Measurements from ENCODE around the gene GP2. TPM values are rescaled to one million over a fixed set of nuclear protein-coding genes. Genes with fewer than 3 reads are reported as not detected.

Gene GP2
- total and polyA plus RNA-seq, 9 donors = 0.05 to 0.19 (median 0.08) TPM; not detected in 5

DNA sequence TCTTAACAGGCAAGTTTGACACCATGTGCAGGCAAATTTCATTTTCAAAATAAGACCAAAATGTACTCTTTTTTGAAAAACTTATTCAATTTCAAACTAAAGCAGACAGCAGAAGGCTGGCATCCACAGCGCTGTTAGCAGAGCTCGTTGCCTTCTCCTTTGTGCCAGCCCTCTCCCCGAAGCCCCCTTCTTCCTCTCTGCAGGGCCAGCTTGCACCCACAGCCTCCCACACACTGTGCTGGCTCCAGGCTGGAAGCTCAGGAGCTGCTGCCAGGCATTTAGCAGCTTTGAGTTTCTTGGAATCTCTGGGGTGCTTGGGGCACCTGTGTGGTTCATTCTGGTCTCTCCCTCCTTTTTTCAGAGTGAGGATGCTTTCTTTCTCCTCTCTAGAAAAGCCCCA lies 37.7 kb downstream of the GP2 start:
- no peaks in the 10 kb centered on the region for H3K36me3 ChIP-seq (ENCODE audit: control insufficient read depth, insufficient read depth, low read length)
- no peaks in the 10 kb centered on the region for H3K4me1 ChIP-seq (ENCODE audit: control insufficient read depth, insufficient read depth, low read length)
- no peaks in the 10 kb centered on the region for H3K9me3 ChIP-seq (replicated peaks; ENCODE audit: control insufficient read depth, low read depth, low read length)
- no peak overlapping the region for H3K27ac ChIP-seq (ENCODE audit: low read length)
- no peak for DNase-seq
- no peaks in the 10 kb centered on the region for H3K27me3 ChIP-seq (ENCODE audit: control insufficient read depth, insufficient read depth, low read length)
- WGBS (ENCODE audit: insufficient coverage) = 87% methylated on average over 3 of the region's 3 CpGs
- no peak overlapping the region for H3K4me3 ChIP-seq (ENCODE audit: low read length)

DNA sequence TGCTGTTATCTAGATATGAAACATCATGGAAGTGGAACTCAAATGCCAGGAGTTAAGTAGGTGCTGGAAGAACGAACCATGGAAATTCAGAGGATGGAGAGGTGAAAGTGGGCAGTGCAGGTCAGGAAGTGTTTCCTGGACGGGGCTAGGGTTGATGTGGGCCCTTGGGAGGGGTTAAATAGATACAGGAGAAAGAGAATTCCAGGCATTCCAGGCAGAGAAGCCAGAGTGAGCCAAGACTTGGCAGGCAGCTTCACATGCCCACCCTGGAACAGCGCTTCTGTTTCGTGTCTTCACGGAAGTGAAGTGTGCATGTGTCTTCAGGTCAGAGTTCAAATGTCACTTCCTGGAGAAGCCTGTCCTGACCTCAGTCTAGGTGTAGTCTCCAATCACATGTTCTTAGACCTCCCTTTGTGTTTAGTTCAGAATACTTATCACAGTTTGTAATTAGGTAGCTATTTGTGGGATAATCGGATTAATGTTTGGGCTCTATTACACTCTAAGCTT lies 41.3 kb downstream of the GP2 start:
- no peak for DNase-seq
- no peaks in the 10 kb centered on the region for H3K36me3 ChIP-seq (ENCODE audit: control insufficient read depth, insufficient read depth, low read length)
- H3K4me1 ChIP-seq (ENCODE audit: control insufficient read depth, insufficient read depth, low read length) = no peaks in the 10 kb centered on the region
- H3K27ac ChIP-seq (ENCODE audit: low read length) = no peak overlapping the region
- H3K9me3 ChIP-seq (replicated peaks; ENCODE audit: control insufficient read depth, low read depth, low read length) = no peaks in the 10 kb centered on the region
- H3K27me3 ChIP-seq (ENCODE audit: control insufficient read depth, insufficient read depth, low read length) = no peaks in the 10 kb centered on the region
- 17% methylated on average over 4 of the region's 6 CpGs for WGBS (ENCODE audit: insufficient coverage)
- no peak overlapping the region for H3K4me3 ChIP-seq (ENCODE audit: low read length)

DNA sequence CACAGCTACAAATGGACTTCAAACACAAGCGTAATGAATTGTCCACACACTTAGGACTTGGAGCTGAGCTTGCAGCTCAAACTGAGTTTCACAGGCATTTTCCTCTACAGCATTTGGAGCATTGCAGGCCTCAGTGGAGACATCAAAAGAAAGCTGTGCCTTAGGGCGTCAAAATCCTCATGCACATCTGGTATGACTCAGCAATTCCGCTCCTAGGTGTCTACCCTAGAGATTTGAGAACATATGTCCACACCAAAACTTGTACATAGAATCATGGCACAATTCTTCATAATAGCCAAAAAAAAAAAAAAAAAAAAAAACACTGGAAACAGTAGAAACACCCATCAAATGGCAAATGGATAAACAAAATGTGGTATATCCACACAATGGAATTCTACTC lies 47.1 kb downstream of the GP2 start:
- no peaks in the 10 kb centered on the region for H3K4me1 ChIP-seq (ENCODE audit: control insufficient read depth, insufficient read depth, low read length)
- no peak overlapping the region for H3K4me3 ChIP-seq (ENCODE audit: low read length)
- H3K9me3 ChIP-seq (replicated peaks; ENCODE audit: control insufficient read depth, low read depth, low read length) = no peaks in the 10 kb centered on the region
- H3K27ac ChIP-seq (ENCODE audit: low read length) = no peak overlapping the region
- WGBS (ENCODE audit: insufficient coverage) = no CpG with 5 or more reads among the region's 3 CpGs
- DNase-seq = no peak
- no peaks in the 10 kb centered on the region for H3K27me3 ChIP-seq (ENCODE audit: control insufficient read depth, insufficient read depth, low read length)
- no peaks in the 10 kb centered on the region for H3K36me3 ChIP-seq (ENCODE audit: control insufficient read depth, insufficient read depth, low read length)

DNA sequence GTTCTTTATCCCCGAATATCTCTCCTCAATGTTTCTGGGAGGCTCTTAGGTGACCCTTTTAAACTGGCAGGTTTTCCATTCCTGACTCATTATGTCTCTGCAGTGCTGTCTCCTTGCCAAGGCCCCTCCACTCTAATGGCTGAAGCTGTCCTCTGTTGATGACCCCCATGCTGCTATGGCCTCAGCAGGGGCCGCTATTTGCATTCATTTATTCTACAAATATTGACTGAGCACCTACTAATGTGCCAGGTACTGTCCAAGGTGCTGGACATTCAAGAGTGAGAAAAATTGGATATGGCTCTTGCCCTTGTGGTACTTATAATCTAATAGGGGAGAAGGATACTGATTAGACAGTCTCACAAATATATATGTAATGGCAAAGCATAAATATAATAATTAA lies 55.4 kb downstream of the GP2 start:
- Histone ChIP-seq H3K36me3 (ENCODE audit: control insufficient read depth, insufficient read depth, low read length) (no peaks in the 10 kb centered on the region), H3K4me3 (ENCODE audit: low read length) (no peak overlapping the region), H3K27me3 (ENCODE audit: control insufficient read depth, insufficient read depth, low read length) (no peaks in the 10 kb centered on the region), H3K9me3 (replicated peaks; ENCODE audit: control insufficient read depth, low read depth, low read length) (no peaks in the 10 kb centered on the region), H3K27ac (ENCODE audit: low read length) (no peak overlapping the region), H3K4me1 (ENCODE audit: control insufficient read depth, insufficient read depth, low read length) (no peaks in the 10 kb centered on the region)
- WGBS (ENCODE audit: insufficient coverage) = no CpG with 5 or more reads among the region's 2 CpGs
- no peak for DNase-seq

DNA sequence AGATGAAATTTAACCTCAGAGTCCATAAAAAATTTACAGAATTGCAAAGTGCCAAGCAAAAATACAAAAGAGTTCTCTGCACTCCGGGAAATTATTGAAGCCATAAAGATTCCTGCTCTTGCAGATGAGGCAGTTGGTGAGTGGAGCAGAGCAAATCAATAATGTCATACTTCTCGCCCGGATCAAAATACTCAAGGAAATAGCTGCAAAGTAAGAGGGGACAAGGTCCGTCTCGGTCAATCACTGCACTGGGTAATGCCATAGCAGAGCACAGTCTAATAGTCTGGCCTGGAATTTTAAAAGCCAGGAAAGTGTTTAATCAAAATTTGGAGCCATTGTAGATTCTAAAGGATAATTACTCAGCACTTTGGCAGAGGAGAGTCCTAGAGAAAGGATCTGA lies 58.9 kb downstream of the GP2 start:
- WGBS (ENCODE audit: insufficient coverage) = 72% methylated on average over 5 of the region's 5 CpGs
- no peaks in the 10 kb centered on the region for H3K36me3 ChIP-seq (ENCODE audit: control insufficient read depth, insufficient read depth, low read length)
- H3K27me3 ChIP-seq (ENCODE audit: control insufficient read depth, insufficient read depth, low read length) = peaks cover 1% of the 10 kb centered on the region

DNA sequence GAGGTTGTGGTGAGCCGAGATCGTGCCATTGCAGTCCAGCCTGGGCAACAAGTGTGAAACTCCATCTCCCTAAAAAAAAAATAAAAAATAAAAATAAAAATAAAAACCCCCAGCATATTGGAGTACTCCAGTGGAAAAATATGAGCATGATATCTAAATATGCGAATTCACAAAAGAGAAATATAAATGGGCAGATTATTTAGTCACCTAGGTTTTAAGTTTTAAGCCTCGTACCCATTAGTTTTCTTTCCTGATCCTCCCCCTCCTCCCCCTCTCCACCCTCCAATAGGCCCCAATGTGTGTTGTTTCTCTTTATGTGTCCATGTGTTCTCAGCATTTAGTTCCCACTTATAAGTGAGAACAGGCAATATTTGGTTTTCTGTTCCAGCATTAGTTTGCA lies 62.3 kb downstream of the GP2 start:
- WGBS (ENCODE audit: insufficient coverage) = no CpG with 5 or more reads among the region's 4 CpGs

More for the DNA sequence above, 58.9 kb downstream of the GP2 start:
- no peak overlapping the region for H3K4me3 ChIP-seq (ENCODE audit: low read length)
- H3K27ac ChIP-seq (ENCODE audit: low read length) = no peak overlapping the region
- no peaks in the 10 kb centered on the region for H3K4me1 ChIP-seq (ENCODE audit: control insufficient read depth, insufficient read depth, low read length)
- no peak for DNase-seq
- H3K9me3 ChIP-seq (replicated peaks; ENCODE audit: control insufficient read depth, low read depth, low read length) = no peaks in the 10 kb centered on the region

DNA sequence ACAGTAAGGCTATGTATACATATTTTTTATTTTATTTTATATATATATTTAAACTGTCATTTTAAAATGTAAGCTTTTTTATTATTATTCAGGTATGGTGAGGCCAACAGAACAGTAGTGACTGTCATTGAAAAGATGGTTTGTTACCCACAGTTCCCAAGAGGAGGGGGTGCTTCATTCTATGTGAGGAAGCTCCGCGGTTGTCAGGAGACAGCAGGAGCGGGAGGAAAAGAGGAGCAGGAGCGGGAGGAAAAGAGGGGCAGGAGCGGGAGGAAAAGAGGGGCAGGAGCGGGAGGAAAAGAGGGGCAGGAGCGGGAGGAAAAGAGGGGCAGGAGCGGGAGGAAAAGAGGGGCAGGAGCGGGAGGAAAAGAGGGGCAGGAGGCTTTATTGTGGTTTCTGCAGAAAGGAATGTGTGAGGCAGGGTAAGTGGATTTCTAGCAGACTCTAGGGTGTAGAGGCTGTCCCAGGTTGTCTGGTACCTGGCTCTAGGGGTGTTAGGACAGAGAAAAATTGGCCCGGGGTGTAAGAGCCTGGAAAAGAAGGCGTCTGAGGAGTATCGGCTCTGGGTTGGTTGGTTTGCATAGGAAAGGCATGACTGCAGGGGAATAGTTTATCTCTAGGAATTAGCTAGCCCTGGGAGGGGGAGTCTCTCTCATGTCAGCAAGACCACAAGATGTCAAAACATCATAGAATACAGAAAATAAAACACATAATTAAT lies 64.0 kb downstream of the GP2 start:
- Histone ChIP-seq H3K4me1 (ENCODE audit: control insufficient read depth, insufficient read depth, low read length) (no peaks in the 10 kb centered on the region), H3K27ac (ENCODE audit: low read length) (no peak overlapping the region), H3K4me3 (ENCODE audit: low read length) (no peak overlapping the region), H3K27me3 (ENCODE audit: control insufficient read depth, insufficient read depth, low read length) (peaks cover 2% of the 10 kb centered on the region), H3K36me3 (ENCODE audit: control insufficient read depth, insufficient read depth, low read length) (no peaks in the 10 kb centered on the region), H3K9me3 (replicated peaks; ENCODE audit: control insufficient read depth, low read depth, low read length) (no peaks in the 10 kb centered on the region)
- 63% methylated on average over 6 of the region's 12 CpGs for WGBS (ENCODE audit: insufficient coverage)
- DNase-seq = no peak

More for the DNA sequence above, 62.3 kb downstream of the GP2 start:
- Histone ChIP-seq H3K27ac (ENCODE audit: low read length) (no peak overlapping the region), H3K9me3 (replicated peaks; ENCODE audit: control insufficient read depth, low read depth, low read length) (no peaks in the 10 kb centered on the region), H3K4me1 (ENCODE audit: control insufficient read depth, insufficient read depth, low read length) (no peaks in the 10 kb centered on the region), H3K27me3 (ENCODE audit: control insufficient read depth, insufficient read depth, low read length) (peaks cover 2% of the 10 kb centered on the region), H3K36me3 (ENCODE audit: control insufficient read depth, insufficient read depth, low read length) (no peaks in the 10 kb centered on the region), H3K4me3 (ENCODE audit: low read length) (no peak overlapping the region)
- no peak for DNase-seq

DNA sequence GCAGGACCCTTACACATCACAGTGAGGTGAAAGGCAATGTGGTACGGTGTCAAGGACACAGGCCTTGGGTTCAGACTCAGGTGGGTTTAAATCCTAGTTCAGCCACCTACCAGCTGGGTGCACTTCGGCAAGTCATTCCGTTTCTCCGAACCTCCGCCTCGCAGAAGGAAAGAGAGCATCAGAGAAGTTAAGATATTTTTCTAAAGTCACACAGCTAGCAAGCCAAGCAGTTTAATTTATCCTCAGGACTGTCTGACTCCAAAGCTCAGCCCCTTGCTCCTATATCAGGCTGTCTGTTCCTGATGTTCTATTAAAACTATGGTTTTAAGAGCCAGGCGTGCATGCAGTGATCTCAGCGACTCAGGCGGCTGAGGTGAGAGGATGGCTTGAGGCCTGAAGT lies 65.1 kb downstream of the GP2 start:
- DNase-seq = no peak
- H3K9me3 ChIP-seq (replicated peaks; ENCODE audit: control insufficient read depth, low read depth, low read length) = no peaks in the 10 kb centered on the region
- H3K4me1 ChIP-seq (ENCODE audit: control insufficient read depth, insufficient read depth, low read length) = no peaks in the 10 kb centered on the region
- no peak overlapping the region for H3K27ac ChIP-seq (ENCODE audit: low read length)
- no peaks in the 10 kb centered on the region for H3K36me3 ChIP-seq (ENCODE audit: control insufficient read depth, insufficient read depth, low read length)
- WGBS (ENCODE audit: insufficient coverage) = 93% methylated on average over 8 of the region's 9 CpGs
- H3K27me3 ChIP-seq (ENCODE audit: control insufficient read depth, insufficient read depth, low read length) = peaks cover 2% of the 10 kb centered on the region
- no peak overlapping the region for H3K4me3 ChIP-seq (ENCODE audit: low read length)

DNA sequence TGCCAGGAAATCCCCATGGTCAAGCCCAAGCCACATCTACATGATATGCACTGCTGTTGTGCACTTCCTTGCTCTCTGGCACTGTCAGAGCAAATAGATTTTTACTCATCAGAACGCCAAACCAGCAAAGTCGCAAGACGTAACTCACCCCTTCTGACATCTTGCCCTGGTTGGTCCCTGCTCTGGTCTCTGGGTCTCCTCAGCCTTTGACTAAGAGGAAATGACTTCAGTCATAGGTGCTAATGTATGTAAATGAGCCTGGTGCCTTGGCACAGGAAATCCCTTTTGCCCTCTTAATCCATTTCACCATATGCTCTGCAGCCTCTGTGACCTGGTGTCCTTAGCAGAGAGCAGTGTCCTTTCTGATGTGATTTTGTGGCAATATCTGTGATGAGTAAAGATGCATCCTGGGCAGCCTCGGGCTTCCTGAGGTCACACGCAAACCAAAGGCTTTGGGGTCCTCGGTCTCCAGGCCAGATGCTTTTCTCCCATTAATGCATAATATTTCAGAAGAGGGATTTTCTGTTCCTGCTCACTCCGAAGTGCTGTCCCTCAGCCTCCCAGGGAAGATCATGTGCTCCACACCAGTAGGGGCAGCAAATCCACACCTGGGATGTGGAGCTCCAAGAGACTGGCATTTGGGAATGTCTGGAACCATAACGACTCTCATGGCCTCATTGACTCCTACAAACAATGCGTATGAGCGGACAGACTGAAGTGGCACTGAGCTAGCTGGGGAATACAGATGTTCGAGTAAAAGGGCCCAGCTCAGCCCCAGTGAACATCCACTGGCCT lies 66.9 kb downstream of the GP2 start:
- H3K4me3 ChIP-seq (ENCODE audit: low read length) = no peak overlapping the region
- WGBS (ENCODE audit: insufficient coverage) = 51% methylated on average over 2 of the region's 11 CpGs
- peaks cover 2% of the 10 kb centered on the region for H3K27me3 ChIP-seq (ENCODE audit: control insufficient read depth, insufficient read depth, low read length)
- H3K27ac ChIP-seq (ENCODE audit: low read length) = no peak overlapping the region
- no peaks in the 10 kb centered on the region for H3K9me3 ChIP-seq (replicated peaks; ENCODE audit: control insufficient read depth, low read depth, low read length)
- no peak for DNase-seq
- no peaks in the 10 kb centered on the region for H3K4me1 ChIP-seq (ENCODE audit: control insufficient read depth, insufficient read depth, low read length)
- H3K36me3 ChIP-seq (ENCODE audit: control insufficient read depth, insufficient read depth, low read length) = no peaks in the 10 kb centered on the region

Measured in muscle of leg (tissue), 11 donors.